Activated naive CD8-positive, alpha-beta T cell (primary cell): ENCODE results near the gene TMC5.
"Not testable (repeated sequence)": the region's sequence is repeated elsewhere in the genome, so short reads cannot be mapped to it uniquely, and the experiment has no call there.

ENCODE experiments used
- H3K27ac Mint-ChIP-seq: one replicate; pipeline ENCODE4 v1.8.0; 2021; ENCODE audit warnings: mixed read lengths
- H3K27me3 Mint-ChIP-seq: one replicate; pipeline ENCODE4 v1.8.0; 2021; ENCODE audit warnings: mixed read lengths
- H3K36me3 Mint-ChIP-seq: one replicate; pipeline ENCODE4 v1.8.0; 2021; ENCODE audit warnings: mixed read lengths
- H3K4me1 Mint-ChIP-seq: one replicate; pipeline ENCODE4 v1.8.0; 2021; ENCODE audit warnings: low read depth, mixed read lengths
- H3K4me3 Mint-ChIP-seq: one replicate; pipeline ENCODE4 v1.8.0; 2021; ENCODE audit warnings: mild to moderate bottlenecking, mixed read lengths
- H3K9me3 Mint-ChIP-seq: one replicate; pipeline ENCODE4 v1.8.0; 2021; ENCODE audit warnings: low read depth, mixed read lengths

The TMC5 gene

DNA sequence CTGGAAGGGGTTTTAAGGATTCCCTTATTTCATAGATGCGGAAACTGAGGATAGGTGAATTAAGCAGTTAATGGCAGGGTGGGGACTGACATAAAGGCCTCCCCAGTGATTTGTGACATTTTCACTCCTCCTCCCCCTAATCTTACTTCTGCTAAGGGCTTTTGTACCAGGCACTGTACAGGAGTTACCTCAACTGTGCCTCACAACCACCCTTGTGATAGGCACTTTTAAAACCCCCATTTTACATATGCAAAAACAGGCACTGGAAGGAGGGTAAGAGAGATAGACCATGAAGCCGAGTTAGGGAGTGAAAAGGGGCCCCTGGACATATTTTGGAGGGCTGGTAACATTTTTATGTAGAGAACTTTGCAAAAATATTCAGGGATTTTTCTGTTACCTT lies 105.1 kb downstream of the TMC5 start:
- Mint-ChIP-seq H3K4me3 (peak overlapping the region; percentile 95), H3K9me3 (no peaks in the 10 kb centered on the region), H3K27me3 (no peaks in the 10 kb centered on the region), H3K27ac (no peak overlapping the region), H3K4me1 (peaks cover 50% of the 10 kb centered on the region), H3K36me3 (peaks cover under 1% of the 10 kb centered on the region)

DNA sequence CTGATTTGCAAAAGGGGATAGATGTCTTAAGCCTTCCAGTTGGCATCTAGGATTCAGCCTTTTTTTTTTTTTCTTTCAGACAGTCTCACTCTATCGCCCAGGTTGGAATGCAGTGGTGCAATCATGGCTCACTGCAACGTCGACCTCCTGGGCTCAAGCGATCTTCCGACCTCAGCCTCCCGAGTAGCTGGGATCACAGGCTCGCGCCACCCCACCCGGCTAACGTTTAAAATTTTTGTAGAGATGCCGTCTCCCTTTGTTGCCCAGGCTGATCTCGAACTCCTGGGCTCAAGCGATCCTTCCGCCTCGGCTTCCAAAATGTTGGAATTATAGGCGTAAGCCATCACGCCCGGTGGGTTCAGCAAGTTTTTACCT lies 105.5 kb downstream of the TMC5 start:
- Mint-ChIP-seq H3K36me3 (peaks cover 2% of the 10 kb centered on the region), H3K27ac (no peak overlapping the region), H3K9me3 (no peaks in the 10 kb centered on the region), H3K27me3 (no peaks in the 10 kb centered on the region), H3K4me3 (peak overlapping the region; percentile 31), H3K4me1 (peaks cover 50% of the 10 kb centered on the region)

DNA sequence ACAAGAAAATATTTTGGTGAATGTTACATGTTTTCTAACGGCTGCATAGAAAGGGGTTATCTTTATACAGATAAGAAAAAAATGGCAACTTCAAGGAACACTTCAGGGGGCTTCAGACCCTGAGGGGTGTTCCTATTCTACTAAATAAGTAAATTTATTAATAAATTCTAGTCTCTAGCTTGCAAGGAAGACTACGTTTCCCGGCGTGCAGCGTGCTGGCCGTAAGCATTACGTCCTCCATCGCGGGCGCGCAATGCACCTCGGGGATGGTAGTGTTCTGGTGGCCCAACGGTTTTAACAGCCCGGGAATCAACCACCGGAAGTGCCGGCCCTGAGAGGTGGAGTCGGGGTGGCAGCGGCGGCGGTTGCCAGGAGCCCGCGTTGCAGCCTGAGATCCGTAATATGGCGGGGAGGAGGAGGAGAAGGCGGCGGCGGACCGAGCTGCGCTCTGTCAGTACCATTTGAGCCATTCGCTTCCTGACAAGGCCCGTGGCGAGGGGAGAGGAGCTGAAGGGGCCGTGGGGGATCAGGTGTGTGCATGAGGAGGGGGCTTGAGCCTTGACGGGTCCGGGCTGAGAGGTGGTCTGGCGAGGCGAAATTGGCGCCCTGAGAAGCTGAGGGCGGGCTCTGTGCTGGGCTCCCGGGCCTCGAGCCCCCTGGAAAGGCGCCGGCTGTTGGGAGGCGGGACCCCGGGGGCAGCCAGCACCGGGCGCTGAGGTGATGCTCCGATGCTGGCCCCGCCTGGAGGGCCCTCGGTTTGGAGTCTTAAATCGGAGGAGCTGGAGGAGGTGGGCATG lies 106.1 kb downstream of the TMC5 start, which contains the start of gene CCP110:
CCP110 (plus strand) TSS at position 384 of the 797 bp plus-strand sequence. CDS start 3,940 bp downstream, outside the sequence.
- Mint-ChIP-seq H3K9me3 (no peaks in the 10 kb centered on the region), H3K27ac (peak within 1 kb of the TSS; percentile 88), H3K27me3 (no peaks in the 10 kb centered on the region), H3K36me3 (peaks cover 4% of the 10 kb centered on the region), H3K4me3 (peak within 1 kb of the TSS; percentile 96), H3K4me1 (peaks cover 44% of the 10 kb centered on the region)

DNA sequence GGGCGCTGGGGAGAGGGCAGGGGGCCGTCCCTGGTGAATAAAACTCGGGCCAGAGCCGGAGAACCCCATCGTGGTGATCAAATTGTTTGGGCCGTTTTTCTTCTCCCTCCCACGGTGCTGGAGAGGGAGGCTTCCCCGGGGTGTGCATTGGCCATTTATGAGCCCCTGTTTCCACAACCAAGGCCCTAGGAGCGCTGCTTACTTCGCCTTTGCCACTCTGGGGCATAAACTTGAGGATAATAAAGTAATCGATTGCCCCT lies 106.6 kb downstream of the TMC5 start:
- Mint-ChIP-seq H3K9me3 (no peaks in the 10 kb centered on the region), H3K27ac (peak overlapping the region; percentile 28), H3K4me1 (peaks cover 40% of the 10 kb centered on the region), H3K27me3 (no peaks in the 10 kb centered on the region), H3K4me3 (peak overlapping the region; percentile 96), H3K36me3 (peaks cover 4% of the 10 kb centered on the region)

DNA sequence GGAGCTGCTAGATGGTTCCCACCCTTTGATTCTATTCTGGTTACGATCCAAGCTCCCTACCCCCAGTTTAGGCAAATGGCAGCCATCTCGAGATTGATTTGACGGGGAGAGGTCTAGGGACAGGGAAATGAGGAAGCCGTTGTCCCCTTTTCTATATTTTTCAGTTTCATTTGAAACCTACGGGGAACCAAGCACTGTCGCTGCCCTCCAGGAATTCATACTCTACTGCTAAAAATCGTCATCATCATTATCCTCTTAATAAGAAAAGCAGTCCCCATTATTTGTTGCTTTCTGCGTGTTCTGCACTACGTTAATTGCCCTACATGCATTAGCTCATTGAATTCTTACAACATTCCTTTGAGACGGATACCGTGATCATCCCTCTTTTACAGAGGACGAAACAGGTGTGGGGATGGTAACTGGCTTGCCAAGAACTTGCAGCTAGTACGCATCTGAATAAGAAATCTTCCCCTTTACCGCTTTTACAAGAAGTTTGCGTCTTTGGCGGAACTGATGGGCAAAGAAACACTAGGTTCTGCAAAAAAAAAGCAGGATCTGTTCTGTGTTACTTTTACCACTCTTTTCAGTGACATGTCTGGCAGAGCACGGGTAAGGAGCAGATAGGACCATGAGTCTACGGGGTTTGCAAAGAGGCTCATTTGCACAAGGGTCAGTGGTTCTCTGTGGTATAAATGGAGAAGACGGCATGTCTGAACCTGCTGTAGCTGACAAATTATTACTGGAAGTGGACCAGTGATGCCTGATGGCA lies 107.1 kb downstream of the TMC5 start:
- Mint-ChIP-seq H3K27ac (peak overlapping the region; percentile 28), H3K9me3 (no peaks in the 10 kb centered on the region), H3K36me3 (peaks cover 4% of the 10 kb centered on the region), H3K4me1 (peaks cover 36% of the 10 kb centered on the region), H3K27me3 (no peaks in the 10 kb centered on the region), H3K4me3 (peak overlapping the region; percentile 96)

DNA sequence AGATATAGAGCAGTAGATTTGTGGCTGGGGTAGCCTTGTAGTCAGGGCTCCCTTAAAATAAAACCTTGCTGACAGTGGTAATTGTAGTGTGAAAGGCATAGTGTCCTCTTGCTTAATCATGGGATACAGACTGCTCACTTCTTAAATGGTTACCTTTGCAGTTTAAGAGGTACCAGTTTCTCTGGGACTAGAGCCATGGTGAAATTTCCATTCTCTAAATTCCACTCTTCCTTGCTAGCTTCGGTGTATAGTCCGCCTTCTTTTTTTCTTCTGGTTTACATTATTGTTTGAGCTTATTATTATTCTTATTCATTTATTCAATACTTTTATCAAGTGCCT lies 107.7 kb downstream of the TMC5 start:
- no peaks in the 10 kb centered on the region for H3K9me3 Mint-ChIP-seq
- peaks cover 4% of the 10 kb centered on the region for H3K36me3 Mint-ChIP-seq
- peaks cover 33% of the 10 kb centered on the region for H3K4me1 Mint-ChIP-seq
- H3K4me3 Mint-ChIP-seq: peak overlapping the region; percentile 96
- no peak overlapping the region for H3K27ac Mint-ChIP-seq
- no peaks in the 10 kb centered on the region for H3K27me3 Mint-ChIP-seq

GRCh38 chr16:19527161-19527560 lies 109.5 kb downstream of the TMC5 start:
- Mint-ChIP-seq H3K9me3 (no peaks in the 10 kb centered on the region), H3K36me3 (peaks cover 5% of the 10 kb centered on the region), H3K27ac (no peak overlapping the region), H3K4me1 (peaks cover 22% of the 10 kb centered on the region), H3K27me3 (no peaks in the 10 kb centered on the region), H3K4me3 (no peak overlapping the region)

GRCh38 chr16:19528666-19529065 lies 111.0 kb downstream of the TMC5 start:
- Mint-ChIP-seq H3K4me1 (peaks cover 18% of the 10 kb centered on the region), H3K9me3 (no peaks in the 10 kb centered on the region), H3K4me3 (no peak overlapping the region), H3K36me3 (peaks cover 8% of the 10 kb centered on the region), H3K27me3 (no peaks in the 10 kb centered on the region), H3K27ac (no peak overlapping the region)

DNA sequence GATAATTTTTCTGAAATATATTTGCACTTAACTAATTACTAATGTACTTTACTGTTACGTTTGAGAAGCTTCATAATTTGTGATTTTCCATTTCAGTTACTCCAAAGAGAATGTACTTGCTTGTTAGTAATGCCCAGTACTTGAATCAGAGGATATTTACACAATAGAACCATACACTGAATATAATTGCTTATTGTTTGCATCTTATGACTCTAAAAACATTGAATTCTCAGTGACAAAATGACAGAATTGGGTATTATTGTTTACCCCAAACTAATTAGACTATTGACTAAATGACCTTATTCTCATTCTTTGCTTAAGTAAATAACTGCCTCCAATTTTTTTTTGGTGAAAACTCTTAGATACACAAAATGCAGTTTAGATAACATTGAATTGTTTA lies 114.9 kb downstream of the TMC5 start:
- Mint-ChIP-seq H3K36me3 (peaks cover 13% of the 10 kb centered on the region), H3K4me1 (no peaks in the 10 kb centered on the region), H3K9me3 (no peaks in the 10 kb centered on the region), H3K27ac (no peak overlapping the region), H3K4me3 (no peak overlapping the region), H3K27me3 (no peaks in the 10 kb centered on the region)

DNA sequence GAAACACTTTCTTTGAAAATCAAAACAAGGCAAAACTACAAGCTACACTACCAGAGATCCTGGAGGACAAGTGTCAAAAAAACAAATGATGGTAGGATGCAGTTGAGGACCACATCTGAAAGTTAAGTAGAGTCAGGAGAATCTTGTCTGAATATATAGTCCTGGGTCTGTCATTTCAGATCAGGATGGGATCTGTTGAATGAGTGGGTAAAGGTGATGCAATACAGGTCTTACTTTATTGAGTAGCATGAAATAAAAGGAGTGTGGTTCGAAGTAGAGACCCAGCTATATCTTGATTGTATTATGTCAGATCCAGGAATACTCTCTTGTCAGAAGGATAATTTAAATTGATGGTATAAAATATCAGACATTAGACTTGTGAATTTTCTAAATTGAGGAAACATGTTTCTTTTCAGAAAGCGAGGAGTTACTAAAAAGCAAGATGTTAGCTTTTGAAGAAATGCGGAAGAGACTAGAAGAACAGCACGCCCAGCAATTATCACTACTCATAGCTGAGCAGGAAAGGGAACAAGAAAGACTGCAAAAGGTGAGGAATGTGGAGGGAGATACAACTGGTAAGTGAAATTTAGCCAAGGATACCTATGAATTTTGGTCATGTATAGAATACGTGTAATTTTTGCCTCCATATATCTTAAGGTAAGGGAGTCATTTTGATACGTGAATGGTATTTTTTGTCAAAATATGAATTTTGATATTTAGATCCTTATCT lies 122.7 kb downstream of the TMC5 start:
- no peaks in the 10 kb centered on the region for H3K27me3 Mint-ChIP-seq
- no peaks in the 10 kb centered on the region for H3K4me1 Mint-ChIP-seq
- H3K36me3 Mint-ChIP-seq: peaks cover 35% of the 10 kb centered on the region
- H3K9me3 Mint-ChIP-seq: no peaks in the 10 kb centered on the region
- no peak overlapping the region for H3K4me3 Mint-ChIP-seq
- no peak overlapping the region for H3K27ac Mint-ChIP-seq

DNA sequence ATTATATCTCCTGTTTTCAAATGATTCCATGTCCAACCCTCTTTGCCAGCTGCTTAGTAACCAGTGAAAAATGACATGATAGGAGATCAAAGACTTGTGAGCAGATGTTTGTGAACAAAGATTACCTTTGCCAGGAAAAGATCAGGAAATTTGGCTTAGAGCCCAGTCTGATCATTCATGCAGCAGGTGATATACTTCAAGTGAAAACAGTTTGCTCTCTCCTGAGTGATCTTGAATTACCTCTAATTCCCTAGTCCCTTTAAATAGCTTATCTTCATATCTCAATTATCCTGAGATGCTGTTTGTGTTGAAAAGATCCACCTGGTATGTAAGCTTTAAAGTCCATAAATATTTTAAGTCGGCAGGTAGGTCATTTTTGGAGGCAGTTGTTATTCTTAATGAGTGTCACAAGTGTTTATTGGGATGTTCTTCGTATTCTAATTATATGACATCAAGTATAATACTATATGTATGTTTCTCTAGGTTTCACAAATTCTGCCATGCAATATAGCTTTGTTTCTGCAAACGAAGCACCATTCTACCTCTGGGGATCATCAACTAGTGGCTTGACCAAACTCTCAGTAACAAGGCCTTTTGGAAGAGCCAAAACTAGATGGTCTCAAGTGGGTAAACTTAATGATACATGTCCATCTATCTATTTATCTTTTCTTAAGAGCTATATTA lies 124.6 kb downstream of the TMC5 start:
- H3K27ac Mint-ChIP-seq: no peak overlapping the region
- H3K4me1 Mint-ChIP-seq: no peaks in the 10 kb centered on the region
- H3K4me3 Mint-ChIP-seq: no peak overlapping the region
- H3K27me3 Mint-ChIP-seq: no peaks in the 10 kb centered on the region
- H3K36me3 Mint-ChIP-seq: peaks cover 32% of the 10 kb centered on the region
- H3K9me3 Mint-ChIP-seq: no peaks in the 10 kb centered on the region

DNA sequence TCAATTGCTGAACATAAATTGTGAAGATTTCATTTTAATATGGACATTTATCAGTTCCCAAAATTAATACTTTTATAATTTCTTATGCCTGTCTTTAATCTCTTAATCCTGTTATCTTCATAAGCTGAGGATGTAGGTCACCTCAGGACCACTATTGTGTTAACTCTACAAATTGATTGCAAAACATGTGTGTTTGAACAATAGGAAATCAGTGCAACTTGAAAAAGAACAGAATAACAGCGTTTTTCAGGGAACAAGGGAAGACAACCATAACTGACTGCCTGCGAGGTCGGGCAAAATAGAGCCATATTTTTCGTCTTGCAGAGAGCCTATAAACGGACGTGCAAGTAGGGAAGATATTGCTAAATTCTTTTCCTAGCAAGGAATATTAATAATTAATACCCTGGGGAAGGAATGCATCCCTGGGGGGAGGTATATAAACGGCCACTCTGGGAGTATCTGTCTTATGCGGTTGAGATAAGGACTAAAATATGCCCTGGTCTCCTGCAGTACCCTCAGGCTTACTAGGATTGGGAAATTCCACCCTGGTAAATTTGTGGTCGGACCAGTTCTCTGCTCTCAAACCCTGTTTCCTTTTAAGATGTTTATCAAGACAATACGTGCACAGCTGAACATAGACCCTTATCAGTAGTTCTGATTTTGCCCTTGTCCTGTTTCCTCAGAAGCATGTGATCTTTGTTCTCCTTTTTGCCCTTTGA lies 125.8 kb downstream of the TMC5 start:
- peaks cover 33% of the 10 kb centered on the region for H3K36me3 Mint-ChIP-seq
- H3K4me3 Mint-ChIP-seq, H3K27me3 Mint-ChIP-seq, H3K4me1 Mint-ChIP-seq, H3K27ac Mint-ChIP-seq, H3K9me3 Mint-ChIP-seq: not testable (repeated sequence)

DNA sequence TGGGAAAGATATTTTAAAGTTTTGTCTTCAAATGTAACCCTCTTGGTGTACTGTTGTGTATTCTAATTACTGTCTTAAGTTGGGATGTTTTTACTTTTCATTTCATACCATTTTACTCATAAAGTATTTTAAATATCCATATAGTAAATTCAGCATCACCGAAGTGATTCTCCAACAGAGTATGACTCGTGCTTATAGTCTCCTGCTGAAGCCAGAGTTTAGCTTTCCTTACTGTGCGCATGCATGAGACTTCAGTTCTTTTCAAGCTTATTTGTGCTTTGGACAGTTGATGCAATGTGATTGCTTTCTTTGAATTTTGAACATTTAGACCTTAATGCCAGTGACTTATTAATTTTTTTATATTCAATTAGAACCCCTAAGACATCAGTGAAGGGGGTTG lies 130.5 kb downstream of the TMC5 start:
- no peaks in the 10 kb centered on the region for H3K4me1 Mint-ChIP-seq
- H3K4me3 Mint-ChIP-seq: no peak overlapping the region
- no peaks in the 10 kb centered on the region for H3K9me3 Mint-ChIP-seq
- no peak overlapping the region for H3K27ac Mint-ChIP-seq
- H3K27me3 Mint-ChIP-seq: no peaks in the 10 kb centered on the region
- H3K36me3 Mint-ChIP-seq: peaks cover 12% of the 10 kb centered on the region
